Pons (tissue), 1 donor: ENCODE data around the gene TLCD5.

ENCODE experiments used
- DNase-seq: peaks from one replicate; pipeline ENCODE4 v3.0.0-alpha.2; 2016; ENCODE audit warnings: low spot score

Gene TLCD5

DNA sequence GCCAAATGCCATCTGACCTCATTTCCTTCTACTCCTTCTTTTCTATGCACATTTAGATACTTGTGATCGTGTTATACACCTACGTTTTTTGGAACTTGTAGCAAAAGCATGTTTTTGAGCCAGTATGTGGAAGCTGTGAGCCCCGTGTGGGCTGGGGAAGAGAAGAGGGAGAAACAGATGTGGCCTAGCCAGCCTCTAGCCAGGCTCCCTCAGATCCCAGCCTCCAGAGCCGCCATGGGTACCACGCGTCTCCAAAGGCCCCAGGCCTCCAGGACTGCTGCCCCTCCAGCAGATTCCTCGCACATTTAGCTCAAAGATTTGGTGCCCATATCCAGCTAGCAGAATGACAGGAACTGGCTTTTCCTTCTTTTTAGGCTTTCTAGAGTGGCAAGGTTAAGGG, 17.0 kb upstream of the TLCD5 start:
- no peak for DNase-seq

DNA sequence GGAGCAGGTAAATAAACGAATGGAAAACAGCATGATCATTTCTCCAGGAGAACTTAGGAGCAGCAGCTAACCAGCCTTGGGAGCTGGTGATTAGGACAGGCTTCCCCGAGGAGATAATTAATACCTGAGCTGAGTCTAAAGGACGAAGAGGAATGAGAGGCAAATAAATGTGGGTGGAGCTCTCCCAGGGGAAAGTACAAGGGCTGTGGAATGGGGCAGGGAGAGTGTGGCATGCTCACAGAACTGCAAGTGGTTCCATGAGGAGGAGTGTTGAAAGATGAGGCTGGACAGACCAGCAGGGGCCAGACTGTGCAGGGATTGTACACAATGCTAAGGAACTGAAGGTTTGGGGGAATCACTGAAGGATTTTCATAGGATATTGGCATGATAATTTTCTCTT, 14.2 kb upstream of the TLCD5 start:
- DNase-seq: no peak

GRCh38 chr11:120314861-120315260, 10.2 kb upstream of the TLCD5 start:
- DNase-seq: no peak

DNA sequence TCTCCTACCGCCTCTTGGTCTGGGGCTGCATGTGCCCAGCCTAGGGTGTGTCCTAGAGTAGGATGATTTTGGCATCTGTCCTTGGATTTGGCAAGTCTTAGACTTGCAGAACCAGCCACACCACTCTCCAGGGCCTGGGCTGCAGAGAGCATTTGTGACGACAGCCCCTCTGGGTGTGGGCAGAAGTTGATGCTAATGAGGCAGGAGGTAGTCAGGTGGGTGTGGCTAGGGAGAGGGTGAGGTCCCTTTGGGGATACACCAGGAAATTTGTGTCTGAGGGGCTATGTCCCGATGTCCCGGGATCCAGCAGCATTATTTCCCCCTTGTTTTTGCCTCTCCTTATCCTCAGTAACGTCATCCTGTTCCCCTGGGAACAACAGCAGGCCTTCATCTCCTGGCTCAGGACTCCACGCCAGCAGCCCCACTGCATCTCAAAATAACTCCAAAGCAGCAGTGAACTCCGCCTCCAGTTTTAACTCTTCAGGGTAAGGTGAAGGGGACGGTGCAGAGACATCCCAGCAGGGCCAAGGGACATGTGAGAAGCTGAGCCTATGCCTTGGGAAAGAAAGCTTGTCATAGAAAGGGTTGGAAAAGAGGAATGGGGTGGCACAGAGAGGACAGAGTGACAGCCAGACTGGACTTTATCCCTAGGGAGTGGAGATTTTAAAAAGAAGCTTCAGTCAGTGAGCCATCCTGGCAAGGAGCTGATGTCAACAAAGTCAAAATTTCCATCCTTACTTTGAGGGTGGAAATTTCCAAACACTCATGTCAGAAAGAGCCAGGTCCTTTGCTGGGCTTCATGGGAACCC, 8.0 kb upstream of the TLCD5 start:
- peak; percentile 19 for DNase-seq

DNA sequence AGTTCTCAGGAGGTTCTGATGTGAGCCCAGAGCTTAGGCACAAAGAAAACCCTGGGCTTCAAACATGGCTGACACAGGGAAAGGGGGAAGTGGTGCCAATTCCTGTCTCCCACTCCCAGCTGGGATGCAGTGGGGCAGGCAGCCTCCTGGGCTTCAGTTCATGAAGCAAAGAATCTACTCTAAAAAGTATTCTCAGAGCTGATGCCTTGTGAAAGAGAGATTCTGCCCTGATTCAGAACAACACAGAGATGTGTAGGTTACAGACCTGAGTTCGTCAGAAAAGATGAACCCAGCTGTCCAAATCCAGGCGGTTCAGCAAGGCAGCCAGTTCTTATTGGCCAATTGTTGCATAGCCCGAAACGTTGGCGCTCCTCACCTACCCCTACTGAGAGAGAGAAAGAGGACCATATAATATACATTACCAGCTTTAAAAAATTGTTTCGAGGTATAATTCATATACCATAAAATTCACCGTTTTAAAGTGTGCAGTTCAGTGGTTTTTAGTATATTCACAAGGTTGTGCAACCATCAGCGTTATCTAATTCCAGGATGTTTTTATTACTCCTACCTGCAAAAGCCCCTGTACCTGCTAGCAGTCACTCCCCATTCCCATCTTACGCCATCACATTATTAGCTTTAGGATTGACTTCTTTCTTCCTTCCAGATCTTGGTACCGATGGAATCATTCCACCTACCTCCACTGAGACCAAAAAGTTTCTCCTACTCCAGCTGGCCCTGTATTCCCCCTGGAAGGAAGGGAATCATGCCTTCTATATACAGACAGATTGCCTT, 7.2 kb upstream of the TLCD5 start:
- DNase-seq: no peak

DNA sequence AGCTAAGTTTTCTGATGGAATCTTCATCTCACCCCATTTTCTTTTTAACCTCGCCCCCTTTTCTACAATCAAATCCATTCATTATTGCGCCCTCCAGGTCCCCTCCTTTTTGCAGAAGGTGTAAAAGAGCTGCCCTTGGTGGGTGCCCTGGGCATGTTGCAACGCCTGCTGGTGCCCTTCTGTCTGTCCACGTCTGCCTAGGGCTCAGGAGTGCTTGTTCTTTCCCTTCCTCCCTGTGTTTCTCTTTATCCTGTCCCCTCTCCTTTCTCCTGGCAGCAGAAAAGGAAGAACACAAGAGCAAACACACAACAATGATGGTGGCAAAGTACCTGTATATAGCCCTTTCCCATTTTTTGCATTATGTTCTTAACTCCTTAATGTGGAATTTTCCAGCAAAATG, 6.2 kb upstream of the TLCD5 start:
- DNase-seq: no peak

DNA sequence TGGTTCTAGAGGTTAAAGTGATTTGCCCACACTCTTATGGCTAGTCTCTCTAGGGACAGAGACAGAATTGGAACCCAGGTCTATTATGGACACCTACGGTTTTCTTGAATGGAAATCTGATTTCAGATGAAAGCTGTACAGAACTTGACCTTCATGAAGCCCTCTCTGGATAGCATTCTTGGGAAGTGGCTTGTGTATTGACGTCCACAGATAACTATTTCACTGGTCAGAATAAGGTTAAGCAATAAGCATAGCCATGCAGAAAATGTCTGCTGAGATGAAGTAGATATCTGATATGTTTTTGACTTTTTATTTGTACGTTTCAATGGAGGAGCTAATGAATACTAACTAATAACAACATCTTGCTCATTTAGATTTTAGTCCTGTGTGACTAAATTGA, 1.1 kb downstream of the TLCD5 start:
- DNase-seq: no peak

GRCh38 chr11:120326845-120327281, 1.8 kb downstream of the TLCD5 start:
- no peak for DNase-seq

- no peak for DNase-seq
Measured at GRCh38 chr11:120327311-120327710, 2.2 kb downstream of the TLCD5 start.

GRCh38 chr11:120329556-120329955, 4.5 kb downstream of the TLCD5 start:
- DNase-seq: no peak

- no peak for DNase-seq
Measured at GRCh38 chr11:120330045-120330444, 4.9 kb downstream of the TLCD5 start.

DNA sequence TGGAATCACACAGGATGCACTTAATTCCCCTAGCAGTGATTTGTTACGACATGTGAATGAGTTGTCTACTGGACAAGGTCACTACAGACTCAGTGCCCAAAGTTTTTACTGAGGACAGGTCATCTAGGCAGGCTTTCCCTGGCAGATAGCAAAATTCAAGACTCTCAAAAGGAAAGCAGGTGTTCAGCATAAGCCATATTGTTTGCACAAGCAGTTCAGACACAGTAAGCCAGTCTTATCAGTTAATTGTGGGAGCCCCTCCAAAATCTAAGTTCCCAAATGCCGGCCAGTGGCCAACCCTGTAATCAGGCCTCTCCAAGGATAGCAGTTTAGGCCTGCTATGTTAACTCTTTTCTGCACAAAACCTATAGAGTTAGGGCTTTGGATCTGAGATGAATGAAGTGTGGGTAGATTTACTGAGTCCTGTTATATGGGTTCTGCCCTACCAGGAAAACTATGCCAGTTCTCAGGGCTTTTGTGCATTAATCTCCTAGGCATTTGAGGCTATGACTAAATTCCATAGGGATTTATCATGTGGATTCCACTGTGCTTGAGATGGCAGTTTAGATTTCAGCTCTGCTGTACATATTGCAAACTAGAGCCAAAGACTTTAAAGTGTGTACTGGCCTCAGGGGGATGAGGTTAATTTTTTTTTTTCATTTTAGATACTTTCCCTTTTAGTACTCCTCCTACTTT, 6.3 kb downstream of the TLCD5 start:
- DNase-seq: no peak

GRCh38 chr11:120332822-120333716, 8.0 kb downstream of the TLCD5 start:
- no peak for DNase-seq

DNA sequence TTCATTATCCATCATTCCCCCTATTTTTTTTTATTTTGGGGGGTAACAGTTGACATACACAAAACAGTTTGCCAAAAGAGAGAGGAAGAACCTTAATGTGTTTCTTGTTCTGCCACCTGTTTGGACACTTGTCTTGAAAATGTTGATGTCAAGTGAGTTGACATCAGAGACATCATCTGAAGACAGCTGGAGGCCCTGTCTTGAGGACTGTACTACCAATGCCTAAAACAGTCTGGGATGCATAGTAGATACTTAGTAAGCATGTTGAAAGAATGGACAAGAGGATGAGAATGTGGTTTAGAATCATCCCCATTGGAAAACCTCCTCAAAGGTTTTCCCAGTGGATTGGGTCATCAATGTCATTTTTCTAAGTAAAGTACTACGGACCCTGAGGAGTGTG, 8.7 kb downstream of the TLCD5 start:
- DNase-seq: no peak

- peak; percentile 41 for DNase-seq
Measured at GRCh38 chr11:120334332-120334731, 9.2 kb downstream of the TLCD5 start.

DNA sequence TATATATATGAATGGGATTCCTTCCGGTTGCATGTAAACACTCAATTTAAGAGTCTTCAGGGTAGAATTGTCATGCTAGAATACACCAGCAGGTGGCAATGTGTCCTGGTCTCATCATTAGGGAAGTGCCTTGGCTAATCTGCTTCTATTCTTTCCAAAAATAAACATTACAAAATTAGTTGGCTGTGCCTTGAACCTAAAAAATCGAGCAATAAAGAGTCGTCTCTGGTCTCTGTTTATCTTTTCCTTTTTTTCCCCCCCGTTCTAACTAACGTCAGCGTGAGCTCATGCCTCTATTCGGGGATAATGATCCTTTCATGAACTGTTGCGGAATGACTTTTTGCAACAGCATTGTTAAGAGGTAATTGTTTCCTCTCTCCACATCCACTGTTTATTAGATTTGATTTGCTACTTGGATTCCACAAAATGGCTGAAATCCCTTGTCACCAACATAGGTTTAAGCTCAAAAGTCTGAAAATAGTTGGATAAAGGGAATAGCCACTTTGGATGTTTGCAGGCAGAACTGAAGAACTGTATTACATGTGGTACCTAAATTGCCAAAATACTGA, 9.9 kb downstream of the TLCD5 start:
- peak; percentile 93 for DNase-seq

GRCh38 chr11:120335556-120335907, 10.4 kb downstream of the TLCD5 start:
- no peak for DNase-seq

- DNase-seq: peak; percentile 89
Measured at GRCh38 chr11:120335908-120336640, 11.0 kb downstream of the TLCD5 start, which contains the start of gene ARHGEF12. TSS of gene ARHGEF12 (plus strand) at chr11:120336413. CDS start at chr11:120337244, 831 bp downstream.

- peak; percentile 49 for DNase-seq
Measured at GRCh38 chr11:120336641-120337354, 11.7 kb downstream of the TLCD5 start.
